GM12878 (cell line): Measurements from ENCODE around the gene CEP295NL. TPM values are rescaled to one million over a fixed set of nuclear protein-coding genes. Genes with fewer than 3 reads are reported as not detected.

Experiments
- ATAC-seq: fragments of 200-7000 bp; cut with Tn5 transposase; 3 replicates; pipeline ENCODE4 v1.9.1; 2020; ENCODE audit warnings: mild to moderate bottlenecking, moderate library complexity
- BruUV-seq: library from RNA; stranded (reverse); fragments of 400-500 nt; replicated peaks from 2 replicates; lab custom pipeline; 2021; lab: Mats Ljungman, UMichigan
- CTCF ChIA-PET: fragments of 300-600 bp; sonication (Branson Sonifier 250); formaldehyde crosslinking; extraction: SDS; loops from one replicate; lab custom pipeline; 2021; ENCODE audit warnings: inconsistent platforms; lab: Yijun Ruan, JAX
- POLR2A ChIA-PET: fragments of 350-600 bp; formaldehyde crosslinking; extraction: SDS; loops from one replicate; lab custom pipeline; 2021; ENCODE audit warnings: inconsistent platforms; lab: Charles Lee
- RAD21 ChIA-PET: fragments of 300-600 bp; sonication (Branson Sonifier 250); formaldehyde crosslinking; loops from one replicate; lab custom pipeline; 2023; ENCODE audit warnings: antibody characterized with exemption; ENCODE audit not compliant: unreplicated experiment; lab: Charles Lee
- SMC1A ChIA-PET: fragments of 300-600 bp; sonication (Branson Sonifier 250); formaldehyde crosslinking; loops from one replicate; lab custom pipeline; 2023; ENCODE audit not compliant: unreplicated experiment, uncharacterized antibody; lab: Charles Lee
- DNase-seq: peaks from one replicate; pipeline ENCODE4 v3.0.0-alpha.2; 2011; ENCODE audit warnings: low read depth, low spot score
- FAIRE-seq: peaks from 3 replicates; lab custom pipeline; 2011; peaks lifted over from hg19 to GRCh38; lab: Jason Lieb, UNC
- H2AFZ ChIP-seq: 2 replicates; pipeline ENCODE4 v1.6.0; 2011; ENCODE audit warnings: low read depth, low read length, control low read depth; ENCODE audit not compliant: control insufficient read depth
- H3K27ac ChIP-seq: 2 replicates; pipeline ENCODE4 v1.5.1; 2011; ENCODE audit warnings: control low read depth; ENCODE audit not compliant: control insufficient read depth, insufficient read depth
- H3K27me3 ChIP-seq, 2 experiments: replicated peaks in 1 of 2; 2 replicates each; pipeline versions ENCODE4 v1.6.0 to v1.6.1; 2011; ENCODE audit warnings: low read length in 1 of 2; ENCODE audit not compliant: control insufficient read depth in 2 of 2, insufficient read depth in 2 of 2
- H3K36me3 ChIP-seq, 2 experiments: 2 replicates each; pipeline ENCODE4 v1.5.1; 2011; ENCODE audit warnings: low read length in 1 of 2; ENCODE audit not compliant: control insufficient read depth in 2 of 2, insufficient read depth in 2 of 2
- H3K4me1 ChIP-seq: 2 replicates; pipeline ENCODE4 v1.6.1; 2011; ENCODE audit warnings: mild to moderate bottlenecking, low read length, moderate library complexity, mixed read lengths; ENCODE audit not compliant: control insufficient read depth, insufficient read depth
- H3K4me2 ChIP-seq: 2 replicates; pipeline ENCODE4 v1.6.0; 2011; ENCODE audit warnings: control low read depth; ENCODE audit not compliant: control insufficient read depth, insufficient read depth
- H3K4me3 ChIP-seq: fragments of 200-600 bp; sonication (generic); 2 replicates; pipeline ENCODE4 v1.5.1; 2016
- H3K79me2 ChIP-seq: 2 replicates; pipeline ENCODE4 v1.6.0; 2011; ENCODE audit warnings: low read length; ENCODE audit not compliant: control insufficient read depth, insufficient read depth
- H3K9ac ChIP-seq: 2 replicates; pipeline ENCODE4 v1.8.0; 2011; ENCODE audit warnings: low read length, control low read depth, mixed read lengths; ENCODE audit not compliant: control insufficient read depth, insufficient read depth
- H3K9me3 ChIP-seq: replicated peaks from 3 replicates; pipeline ENCODE4 v1.5.1; 2011; ENCODE audit warnings: mild to moderate bottlenecking, low read length; ENCODE audit not compliant: control insufficient read depth, insufficient read depth
- H4K20me1 ChIP-seq: 2 replicates; pipeline ENCODE4 v1.6.0; 2011; ENCODE audit not compliant: control insufficient read depth, insufficient read depth
- BRCA1 ChIP-seq: IDR thresholded peaks from 2 replicates; pipeline ENCODE4 v1.6.1; 2011; ENCODE audit warnings: low read depth, low read length, improper control_type of control experiment
- CBX3 ChIP-seq: fragments of 200-600 bp; sonication (generic); IDR thresholded peaks from 2 replicates; pipeline ENCODE4 v1.6.1; 2016; ENCODE audit warnings: low read depth, borderline replicate concordance
- CREB1 ChIP-seq: IDR thresholded peaks from 2 replicates; pipeline ENCODE4 v1.6.1; 2012; ENCODE audit warnings: low read depth, mild to moderate bottlenecking, inconsistent platforms
- DPF2 ChIP-seq: fragments of 450-650 bp; IDR thresholded peaks from 2 replicates; pipeline ENCODE4 v1.6.1; 2017; ENCODE audit warnings: mild to moderate bottlenecking
- HCFC1 ChIP-seq: fragments of 150-350 bp; IDR thresholded peaks from 2 replicates; pipeline ENCODE4 v1.6.1; 2014; ENCODE audit warnings: low read length
- HDAC6 ChIP-seq: fragments of 200-600 bp; sonication (generic); IDR thresholded peaks from one replicate; pipeline ENCODE4 v1.8.0; 2017; ENCODE audit warnings: antibody characterized with exemption; ENCODE audit not compliant: unreplicated experiment
- IKZF1 ChIP-seq: fragments of 450-650 bp; conservative IDR thresholded peaks from 2 replicates; pipeline ENCODE4 v1.6.1; 2017; ENCODE audit warnings: antibody characterized with exemption, mild to moderate bottlenecking
- MYB ChIP-seq: fragments of 150-350 bp; IDR thresholded peaks from 2 replicates; pipeline ENCODE4 v1.6.1; 2014; ENCODE audit warnings: mild to moderate bottlenecking, low read depth, low read length, borderline replicate concordance
- POLR2AphosphoS2 ChIP-seq: IDR thresholded peaks from 2 replicates; pipeline ENCODE4 v1.6.1; 2011; ENCODE audit warnings: low read depth, mild to moderate bottlenecking, low read length, improper control_type of control experiment, moderate library complexity
- SIN3A ChIP-seq: IDR thresholded peaks from 2 replicates; pipeline ENCODE4 v1.6.1; 2012; ENCODE audit warnings: low read depth, low read length, improper control_type of control experiment
- SMAD1 ChIP-seq: fragments of 450-650 bp; IDR thresholded peaks from 2 replicates; pipeline ENCODE4 v1.6.1; 2018; ENCODE audit warnings: mild to moderate bottlenecking, low read depth; ENCODE audit not compliant: partially characterized antibody
- SMC3 ChIP-seq: IDR thresholded peaks from 2 replicates; pipeline ENCODE4 v1.6.1; 2011; ENCODE audit warnings: low read length, improper control_type of control experiment, borderline replicate concordance
- SPI1 ChIP-seq: IDR thresholded peaks from 2 replicates; pipeline ENCODE4 v1.6.1; 2011; ENCODE audit warnings: low read depth, mild to moderate bottlenecking, low read length, moderate library complexity, borderline replicate concordance; ENCODE audit not compliant: insufficient read depth
- SUZ12 ChIP-seq: fragments of 200-600 bp; sonication (generic); IDR thresholded peaks from one replicate; pipeline ENCODE4 v1.6.1; 2018; ENCODE audit warnings: antibody characterized with exemption, mild to moderate bottlenecking; ENCODE audit not compliant: unreplicated experiment
- TCF7 ChIP-seq: IDR thresholded peaks from 2 replicates; pipeline ENCODE4 v1.6.1; 2014; ENCODE audit warnings: antibody characterized with exemption, borderline replicate concordance
- YY1 ChIP-seq: IDR thresholded peaks from 2 replicates; pipeline ENCODE4 v1.6.1; 2011; ENCODE audit warnings: low read depth, mild to moderate bottlenecking, low read length
- ZNF622 ChIP-seq: fragments of 450-650 bp; IDR thresholded peaks from 2 replicates; pipeline ENCODE4 v1.6.1; 2017; ENCODE audit warnings: mild to moderate bottlenecking, inconsistent platforms
- ZSCAN29 ChIP-seq: fragments of 450-650 bp; IDR thresholded peaks from 2 replicates; pipeline ENCODE4 v1.6.1; 2017; ENCODE audit warnings: mild to moderate bottlenecking, moderate library complexity
- WGBS: methylation state at CpG from one replicate; pipeline ENCODE4 v1.1.6; 2016; ENCODE audit warnings: low lambda C conversion rate; ENCODE audit not compliant: insufficient replicate concordance, insufficient coverage; ENCODE audit errors: missing lambda C conversion rate; 5-methylcytosine and 5-hydroxymethylcytosine counted together
- in situ Hi-C: fragments of 300-500 bp; cut with MboI; formaldehyde crosslinking; loops from 9 replicates; pipeline ENCODE4 v1.14.3; 2018; ENCODE audit warnings: mixed read lengths
- intact Hi-C: fragments of 100-400 bp; cut with micrococcal nuclease; formaldehyde crosslinking; loops from one replicate; pipeline ENCODE4 v1.14.2; 2022; ENCODE audit not compliant: unreplicated experiment
- polyA plus RNA-seq, 11 experiments: library from polyadenylated mRNA; depleted of rRNA in 4 of 11; unstranded in 6 of 11; stranded (reverse) in 5 of 11; fragments of >200 nt; fragmentation: Nextera tagmentation in 4 of 11; fragmentation: Illumina TruSeq in 1 of 11; extraction: Ambion mirVana in 4 of 11; extraction: Trizol in 1 of 11; gene quantifications; 1 replicate in 1 of 11; 2 replicates in 10 of 11; pipeline versions ENCODE4 v1.2.1 to v1.2.3, GENCODE V29; 2011 to 2016; ENCODE audit warnings: inconsistent platforms in 2 of 11, missing spikeins in 2 of 11, low read depth in 1 of 11
- total RNA-seq, 4 experiments: library from RNA; depleted of rRNA in 3 of 4; stranded (reverse); fragments of >200 nt in 3 of 4; fragmentation: Illumina TruSeq in 1 of 4; extraction: Trizol in 1 of 4; gene quantifications; 2 replicates each; pipeline versions ENCODE4 v1.2.1 to v1.2.3, GENCODE V29; 2013 to 2021
- TF ChIP-seq, protein P1 (sequence below): fragments of 450-650 bp; formaldehyde crosslinking; IDR thresholded peaks from 2 replicates; pipeline ENCODE4 v1.5.0; 2022; ENCODE audit warnings: mild to moderate bottlenecking, missing genetic modification characterization

Gene CEP295NL
- total and polyA plus RNA-seq, 10 of the 15 experiments (the other 5 are each of a cell fraction or from before 2014, with no cell fraction given), result not detected

DNA sequence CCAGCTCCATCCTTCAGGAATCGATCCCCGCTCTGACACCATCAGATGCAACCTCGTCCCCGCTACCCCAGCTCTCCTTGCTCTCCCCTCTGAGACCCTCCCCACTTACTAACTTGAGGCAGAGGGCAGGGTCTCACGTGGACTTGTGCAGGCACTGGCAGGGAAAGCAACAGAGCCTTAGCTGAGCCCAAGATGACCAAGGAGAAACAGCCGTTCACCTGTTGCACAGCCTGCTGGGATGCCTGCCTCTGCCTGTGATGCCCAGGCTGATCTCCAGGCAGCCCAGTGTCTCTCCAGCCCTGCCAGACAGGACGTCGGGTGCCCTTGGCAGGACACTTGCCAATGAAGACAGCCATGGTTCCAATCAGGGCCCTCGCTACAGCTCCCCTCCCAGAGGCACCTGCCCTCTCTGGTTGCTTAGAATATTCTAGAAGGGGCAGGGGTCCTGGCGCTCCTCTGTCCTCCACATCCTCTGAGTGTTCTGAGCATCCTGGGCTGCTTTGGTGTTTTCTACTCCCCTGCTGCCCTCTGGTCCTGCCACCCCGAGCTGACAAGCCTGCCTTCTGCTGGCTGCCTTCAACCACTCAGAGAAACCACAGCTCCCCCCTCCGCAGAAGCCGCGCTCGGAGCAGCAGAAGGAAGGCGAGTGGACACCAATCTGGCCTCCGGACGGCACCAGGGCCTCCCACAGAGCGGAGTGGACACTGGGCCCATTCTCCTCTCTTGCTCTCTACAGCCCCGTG, 6.7 kb downstream of the CEP295NL start:
- in situ Hi-C loops (loop anchor here (5.0 kb wide), 1 partner anchor 49 kb away; no protein-coding TSS in a partner anchor), intact Hi-C loops (no loop called here)
- ChIA-PET SMC1A (no interaction called here), CTCF (no interaction called here), RAD21 (no interaction called here), POLR2A (no interaction called here)
- H4K20me1 ChIP-seq, result no peaks in the 10 kb centered on the region
- WGBS, result 44% methylated on average over 20 of the region's 20 CpGs
- no peak overlapping the region for H3K4me3 ChIP-seq
- no peaks in the 10 kb centered on the region for H3K36me3 ChIP-seq
- DNase-seq (no peak), ATAC-seq (no peak), FAIRE-seq (no peak)
- no peak overlapping the region for H2AFZ ChIP-seq
- H3K4me1 ChIP-seq, result no peaks in the 10 kb centered on the region
- no peak overlapping the region for H3K4me2 ChIP-seq
- H3K9me3 ChIP-seq, result no peaks in the 10 kb centered on the region
- no peaks in the 10 kb centered on the region for H3K79me2 ChIP-seq
- no peak for TF ChIP-seq CREB1
- TF ChIP-seq ZNF622, result no peak
- TF ChIP-seq TCF7, result no peak
- TF ChIP-seq, protein P1, sequence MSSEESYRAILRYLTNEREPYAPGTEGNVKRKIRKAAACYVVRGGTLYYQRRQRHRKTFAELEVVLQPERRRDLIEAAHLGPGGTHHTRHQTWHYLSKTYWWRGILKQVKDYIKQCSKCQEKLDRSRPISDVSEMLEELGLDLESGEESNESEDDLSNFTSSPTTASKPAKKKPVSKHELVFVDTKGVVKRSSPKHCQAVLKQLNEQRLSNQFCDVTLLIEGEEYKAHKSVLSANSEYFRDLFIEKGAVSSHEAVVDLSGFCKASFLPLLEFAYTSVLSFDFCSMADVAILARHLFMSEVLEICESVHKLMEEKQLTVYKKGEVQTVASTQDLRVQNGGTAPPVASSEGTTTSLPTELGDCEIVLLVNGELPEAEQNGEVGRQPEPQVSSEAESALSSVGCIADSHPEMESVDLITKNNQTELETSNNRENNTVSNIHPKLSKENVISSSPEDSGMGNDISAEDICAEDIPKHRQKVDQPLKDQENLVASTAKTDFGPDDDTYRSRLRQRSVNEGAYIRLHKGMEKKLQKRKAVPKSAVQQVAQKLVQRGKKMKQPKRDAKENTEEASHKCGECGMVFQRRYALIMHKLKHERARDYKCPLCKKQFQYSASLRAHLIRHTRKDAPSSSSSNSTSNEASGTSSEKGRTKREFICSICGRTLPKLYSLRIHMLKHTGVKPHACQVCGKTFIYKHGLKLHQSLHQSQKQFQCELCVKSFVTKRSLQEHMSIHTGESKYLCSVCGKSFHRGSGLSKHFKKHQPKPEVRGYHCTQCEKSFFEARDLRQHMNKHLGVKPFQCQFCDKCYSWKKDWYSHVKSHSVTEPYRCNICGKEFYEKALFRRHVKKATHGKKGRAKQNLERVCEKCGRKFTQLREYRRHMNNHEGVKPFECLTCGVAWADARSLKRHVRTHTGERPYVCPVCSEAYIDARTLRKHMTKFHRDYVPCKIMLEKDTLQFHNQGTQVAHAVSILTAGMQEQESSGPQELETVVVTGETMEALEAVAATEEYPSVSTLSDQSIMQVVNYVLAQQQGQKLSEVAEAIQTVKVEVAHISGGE, result no peak
- TF ChIP-seq SIN3A, result no peak
- TF ChIP-seq SMAD1, result no peak
- no peak for TF ChIP-seq ZSCAN29
- no peak for TF ChIP-seq BRCA1
- TF ChIP-seq IKZF1, result no peak
- TF ChIP-seq SMC3, result no peak
- TF ChIP-seq SPI1, result no peak
- no peak for TF ChIP-seq YY1
- TF ChIP-seq POLR2AphosphoS2, result no peak
- TF ChIP-seq HCFC1, result no peak
- no peak for TF ChIP-seq DPF2
- no peak for TF ChIP-seq SUZ12
- TF ChIP-seq CBX3, result no peak
- no peak for TF ChIP-seq HDAC6
- no peak for TF ChIP-seq MYB
- H3K27me3 ChIP-seq, result 0 out of 4 replicates have a peak, but pooled peaks cover 0 to 2% of the 10 kb centered on the region in 2 experiments
- no TSS peak for BruUV-seq
- no peak overlapping the region for H3K9ac ChIP-seq
- no peak overlapping the region for H3K27ac ChIP-seq
